Erythroblast (primary cell): Measurements from ENCODE around the gene CUX1.

Experiments used
- GATA1 ChIP-seq: IDR thresholded peaks from 2 replicates; pipeline ENCODE4 v1.6.1; 2011; ENCODE audit warnings: low read depth, mild to moderate bottlenecking, control low read depth, low read length, moderate library complexity
- POLR2A ChIP-seq: IDR thresholded peaks from 2 replicates; pipeline ENCODE4 v1.6.1; 2011; ENCODE audit warnings: mild to moderate bottlenecking, low read length

DNA sequence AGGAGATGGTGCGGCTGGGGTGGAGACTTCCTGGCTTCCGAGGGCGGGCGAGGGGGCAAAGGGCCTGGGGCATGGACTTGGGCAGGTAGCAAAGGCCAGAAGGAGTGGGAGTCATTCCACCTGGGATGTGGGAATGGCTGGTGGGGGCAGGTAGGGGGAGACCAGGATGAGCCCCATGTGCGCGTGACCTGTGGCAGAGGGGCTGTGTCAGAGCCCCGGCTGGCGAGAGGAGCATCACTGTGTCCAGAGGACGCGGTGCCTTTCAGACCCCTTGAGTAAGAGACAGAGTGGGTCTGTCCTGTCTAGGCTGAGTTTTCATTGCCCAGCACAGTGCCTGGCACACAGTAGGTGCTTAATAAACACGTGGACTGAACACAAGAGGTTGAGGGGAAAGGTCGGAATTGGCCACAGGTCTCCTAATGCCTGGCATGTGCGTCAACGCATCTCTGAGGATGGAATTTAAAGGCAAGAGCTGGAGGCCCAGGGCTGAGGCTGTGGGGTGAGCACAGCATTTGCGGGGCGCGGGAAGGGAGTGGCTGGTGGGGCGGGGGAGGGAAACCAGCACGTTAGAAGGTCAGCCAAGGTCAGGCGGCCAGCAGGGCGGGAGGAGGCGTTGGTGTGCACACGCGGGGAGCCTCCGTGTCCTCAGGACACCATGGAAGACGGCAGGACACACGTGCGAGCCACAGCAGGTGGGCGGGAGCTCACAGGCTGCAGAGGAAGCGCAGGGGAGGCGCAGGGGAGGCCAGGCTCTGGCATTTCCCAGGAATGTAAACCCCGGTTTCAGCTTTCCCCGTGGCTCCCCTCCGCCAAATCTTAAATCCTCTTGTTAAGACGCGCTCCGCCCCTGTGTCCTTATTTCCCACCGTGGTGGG is 51.8 kb downstream of the CUX1 start:
- TF ChIP-seq POLR2A: no peak
- TF ChIP-seq GATA1: no peak
